Mammary epithelial cell (primary cell): ENCODE results near the gene TMEM143.

Source experiments
- CTCF ChIP-seq, 2 donors: IDR thresholded peaks in 1 of 2; conservative IDR thresholded peaks in 1 of 2; 2 replicates each; pipeline ENCODE4 v1.5.1; 2011 to 2012; ENCODE audit warnings: inconsistent platforms in 2 of 2, low read length in 2 of 2, mild to moderate bottlenecking in 2 of 2, control low read depth in 1 of 2, low read depth in 1 of 2; ENCODE audit not compliant: insufficient read depth in 1 of 2; ENCODE audit errors: extremely low read depth in 1 of 2
- EZH2 ChIP-seq: IDR thresholded peaks from 2 replicates; pipeline ENCODE4 v1.6.1; 2012; ENCODE audit warnings: low read length, inconsistent platforms, borderline replicate concordance

GRCh38 chr19:48368936-48369335, 5.2 kb upstream of the TMEM143 start:
- TF ChIP-seq CTCF (conservative IDR thresholded peaks at IDR 0.05 in 1 of 2, IDR thresholded peaks at IDR 0.05 in 1 of 2; ENCODE audit: extremely low read depth in 1 of 2, insufficient read depth in 1 of 2, low read depth in 1 of 2, low read length in 2 of 2) (no peak), EZH2 (no peak)
